ELF-1 (cell line): ENCODE data around the gene TNFAIP3.

Experiments
- DNase-seq: peaks from one replicate; pipeline ENCODE4 v3.0.0-alpha.2; 2016; ENCODE audit warnings: low read depth, low spot score

TNFAIP3 gene

DNA sequence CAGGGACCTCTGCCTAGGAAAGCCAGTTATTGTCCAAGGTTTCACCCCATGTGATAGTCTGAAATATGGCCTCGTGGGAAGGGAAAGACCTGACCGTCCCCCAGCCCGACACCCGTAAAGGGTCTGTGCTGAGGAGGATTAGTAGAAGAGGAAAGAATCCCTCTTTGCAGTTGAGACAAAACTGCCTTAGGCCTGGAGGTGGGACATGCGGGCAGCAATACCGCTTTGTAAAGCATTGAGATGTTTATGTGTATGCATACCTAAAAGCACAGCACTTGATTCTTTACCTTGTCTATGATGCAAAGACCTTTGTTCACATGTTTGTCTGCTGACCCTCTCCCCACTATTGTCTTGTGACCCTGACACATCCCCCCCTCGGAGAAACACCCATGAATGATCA, 22.3 kb upstream of the TNFAIP3 start:
- peak; percentile 28 for DNase-seq

DNA sequence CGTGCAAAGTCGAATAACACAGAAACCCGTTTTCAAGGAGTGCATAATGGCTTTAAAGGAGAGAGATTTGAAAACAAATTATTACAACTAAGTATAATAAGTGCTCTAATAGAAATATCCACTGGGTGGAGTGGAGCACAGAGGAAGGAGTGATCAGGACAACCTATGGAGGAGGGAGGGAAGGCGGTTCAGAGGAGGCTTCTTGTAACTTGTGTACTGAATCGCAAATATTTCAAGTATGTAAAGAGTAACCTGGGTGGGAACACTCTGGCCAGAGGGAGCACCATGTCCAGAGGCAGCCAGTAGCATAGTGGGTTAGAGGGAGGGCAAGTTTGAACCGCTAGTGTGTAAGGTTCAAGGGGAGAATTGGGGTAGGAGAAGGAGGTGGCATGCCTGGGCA, 21.6 kb upstream of the TNFAIP3 start:
- no peak for DNase-seq

DNA sequence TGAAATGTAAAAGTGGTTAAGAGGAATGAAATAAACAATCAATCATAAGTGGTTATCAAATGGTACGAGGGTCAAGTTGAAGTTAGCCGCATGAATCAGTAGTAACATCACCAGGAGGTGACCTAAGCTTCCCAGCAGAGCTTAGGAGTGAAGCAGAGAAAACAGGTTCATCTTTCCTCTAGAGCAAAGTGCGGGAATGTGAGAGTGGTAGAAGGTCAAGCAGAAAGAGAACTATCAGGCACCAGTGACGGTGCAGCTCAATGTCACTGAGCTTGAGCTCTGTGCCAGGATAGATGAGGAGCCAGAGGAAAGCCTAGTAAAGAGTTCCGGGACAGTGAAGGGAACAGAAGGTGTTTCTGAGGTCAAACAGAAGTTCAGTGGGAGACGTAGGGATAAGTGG, 20.8 kb upstream of the TNFAIP3 start:
- no peak for DNase-seq

DNA sequence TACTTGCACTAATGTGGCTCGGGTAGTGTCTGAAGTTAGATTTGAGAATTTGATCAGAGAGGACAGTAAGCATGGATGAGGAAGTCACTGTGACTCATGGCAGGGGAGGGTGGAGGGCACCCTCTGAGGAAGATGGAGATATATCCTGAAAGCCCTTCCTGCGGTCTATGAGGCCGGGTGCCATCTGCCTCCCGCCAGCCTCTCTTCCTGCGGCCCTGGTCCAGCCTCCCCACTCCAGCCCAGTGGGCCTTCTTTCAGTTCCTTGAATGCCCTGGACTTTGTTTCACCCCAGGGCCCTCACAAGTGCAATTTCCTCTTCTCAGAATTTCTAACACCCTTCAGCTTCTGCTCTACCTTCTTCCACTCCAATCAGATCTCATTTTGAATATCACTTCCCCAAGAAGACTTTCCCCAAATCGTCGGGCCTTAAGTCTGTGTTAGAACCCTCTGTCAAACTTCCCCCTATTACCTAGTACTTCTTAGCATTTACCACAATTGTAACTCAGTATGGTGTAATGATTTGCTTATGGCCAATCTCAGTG, 20.2 kb upstream of the TNFAIP3 start:
- DNase-seq, result no peak

DNA sequence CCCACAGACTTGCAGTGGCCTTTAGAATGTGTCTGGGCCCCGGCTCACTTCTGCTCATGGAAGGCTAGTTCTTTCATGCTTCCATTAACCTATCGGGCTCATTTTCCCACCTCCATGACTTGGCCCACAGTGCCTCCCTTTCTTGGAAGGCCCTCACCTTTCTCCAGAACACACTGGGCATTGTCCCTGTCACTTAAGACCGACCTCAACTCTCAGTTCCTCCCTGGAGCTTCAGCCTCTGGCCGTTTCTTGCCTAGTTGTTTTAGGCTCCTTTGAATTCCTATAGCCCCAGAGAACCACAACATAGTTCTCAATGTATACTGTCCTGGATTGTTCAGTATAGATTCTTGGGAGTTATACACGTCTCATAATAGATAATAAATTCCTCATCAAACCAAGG, 19.3 kb upstream of the TNFAIP3 start:
- no peak for DNase-seq

GRCh38 chr6:137848672-137849071, 18.4 kb upstream of the TNFAIP3 start:
- no peak for DNase-seq

- no peak for DNase-seq
Observed at GRCh38 chr6:137849181-137849980, 17.7 kb upstream of the TNFAIP3 start.

DNA sequence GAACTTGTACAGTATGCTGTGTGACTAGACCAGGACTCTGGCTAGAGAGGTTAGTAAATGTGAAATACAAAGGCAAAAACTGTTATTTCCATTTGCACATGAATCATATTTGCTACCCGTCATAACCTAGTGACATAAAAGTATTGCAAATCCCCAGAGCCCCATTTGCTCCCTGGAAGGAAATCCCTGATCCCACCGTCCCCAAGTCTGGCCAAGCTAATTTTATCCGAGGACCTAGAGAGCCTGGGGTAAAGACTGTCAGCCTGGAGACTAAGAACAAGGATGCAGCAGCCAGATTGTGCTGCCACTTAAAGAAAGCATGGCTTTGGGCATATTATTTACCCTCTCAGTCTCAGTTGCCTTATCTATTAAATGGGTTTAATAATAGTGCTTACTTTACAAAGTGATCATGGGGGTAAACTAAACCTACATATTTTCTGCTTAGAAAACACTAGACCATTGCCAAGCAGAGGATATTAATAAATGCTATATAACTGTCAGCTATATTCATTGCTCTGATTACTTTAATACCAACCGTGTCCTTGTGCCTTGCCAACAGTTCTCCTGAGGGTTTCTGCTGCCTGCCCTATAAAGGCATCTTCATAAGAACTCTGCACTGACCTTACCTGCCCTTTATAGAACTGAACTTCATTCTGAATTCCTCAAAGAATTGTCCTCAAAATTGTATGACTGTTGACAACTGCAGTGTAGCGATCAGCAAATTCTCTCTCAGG, 16.9 kb upstream of the TNFAIP3 start:
- no peak for DNase-seq

DNA sequence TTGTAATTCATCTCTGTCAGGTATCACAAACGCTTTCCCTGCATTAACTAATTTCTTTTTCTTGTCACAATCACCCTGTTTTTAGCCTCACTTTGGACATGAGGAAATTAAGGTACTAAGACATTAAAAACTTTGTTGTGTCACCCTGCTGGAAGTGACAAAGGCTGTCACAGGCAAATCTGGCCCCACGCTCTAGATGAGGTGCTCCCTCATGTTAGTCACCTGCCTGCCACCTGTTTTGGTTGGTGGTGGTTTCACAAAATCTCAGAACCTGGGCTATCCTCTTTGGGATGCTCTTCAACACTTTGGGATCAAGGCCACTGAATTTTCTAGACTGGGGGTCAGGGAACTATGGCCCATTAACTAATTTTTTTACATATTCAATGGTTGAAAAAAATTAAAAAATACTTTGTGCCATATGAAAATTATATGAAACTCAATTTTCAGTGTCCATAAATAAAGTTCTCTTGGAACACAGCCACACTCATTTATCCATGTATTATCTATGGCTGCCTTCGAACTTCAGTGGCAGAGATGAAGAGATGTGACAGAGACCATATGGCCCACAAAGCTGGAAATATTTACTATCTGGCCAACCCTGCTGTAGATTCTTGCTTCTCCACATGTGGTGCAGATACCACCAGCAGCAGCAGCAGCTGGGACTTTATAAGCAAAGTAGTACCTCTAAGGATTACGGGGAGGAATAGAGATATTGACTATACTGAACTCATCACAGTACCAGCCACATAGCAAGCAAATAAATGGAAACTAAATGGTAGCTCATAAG, 16.1 kb upstream of the TNFAIP3 start:
- no peak for DNase-seq

GRCh38 chr6:137851669-137852068, 15.4 kb upstream of the TNFAIP3 start:
- DNase-seq, result no peak

GRCh38 chr6:137852346-137852745, 14.7 kb upstream of the TNFAIP3 start:
- no peak for DNase-seq

- DNase-seq, result no peak
Observed at GRCh38 chr6:137852811-137853210, 14.2 kb upstream of the TNFAIP3 start.

DNA sequence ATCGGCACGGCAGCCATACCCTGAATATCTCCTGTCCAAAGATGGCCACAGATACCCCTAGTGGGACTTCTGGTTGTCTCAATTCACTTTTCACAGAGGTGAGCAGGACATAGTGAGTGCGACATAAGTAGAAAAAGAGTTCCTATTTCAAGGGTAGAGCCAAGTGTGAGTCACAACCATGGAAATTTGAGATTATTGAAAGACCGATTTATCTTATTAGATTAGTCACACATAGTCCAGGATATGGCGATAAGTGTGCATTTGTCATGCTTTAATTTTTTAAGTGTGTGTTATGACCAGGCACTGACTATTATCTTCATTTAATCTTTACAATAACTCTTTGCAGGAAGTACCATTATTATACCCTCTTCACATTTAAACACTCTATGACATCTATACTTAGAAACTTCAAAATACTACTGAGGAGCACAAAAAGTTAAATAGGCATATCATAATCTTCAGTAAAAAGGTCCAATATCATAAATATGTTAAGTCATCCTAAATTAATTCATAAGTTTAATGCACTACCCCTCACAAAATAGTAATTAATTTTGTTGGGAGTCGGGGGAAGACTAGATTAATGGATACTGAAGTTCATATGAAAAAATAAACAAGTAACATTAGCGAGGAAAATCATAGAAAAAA, 13.4 kb upstream of the TNFAIP3 start:
- no peak for DNase-seq

- DNase-seq, result no peak
Observed at GRCh38 chr6:137856138-137856898, 10.7 kb upstream of the TNFAIP3 start.

- DNase-seq, result no peak
Observed at GRCh38 chr6:137859025-137859424, 8.0 kb upstream of the TNFAIP3 start.

GRCh38 chr6:137860394-137861005, 6.6 kb upstream of the TNFAIP3 start:
- no peak for DNase-seq

DNA sequence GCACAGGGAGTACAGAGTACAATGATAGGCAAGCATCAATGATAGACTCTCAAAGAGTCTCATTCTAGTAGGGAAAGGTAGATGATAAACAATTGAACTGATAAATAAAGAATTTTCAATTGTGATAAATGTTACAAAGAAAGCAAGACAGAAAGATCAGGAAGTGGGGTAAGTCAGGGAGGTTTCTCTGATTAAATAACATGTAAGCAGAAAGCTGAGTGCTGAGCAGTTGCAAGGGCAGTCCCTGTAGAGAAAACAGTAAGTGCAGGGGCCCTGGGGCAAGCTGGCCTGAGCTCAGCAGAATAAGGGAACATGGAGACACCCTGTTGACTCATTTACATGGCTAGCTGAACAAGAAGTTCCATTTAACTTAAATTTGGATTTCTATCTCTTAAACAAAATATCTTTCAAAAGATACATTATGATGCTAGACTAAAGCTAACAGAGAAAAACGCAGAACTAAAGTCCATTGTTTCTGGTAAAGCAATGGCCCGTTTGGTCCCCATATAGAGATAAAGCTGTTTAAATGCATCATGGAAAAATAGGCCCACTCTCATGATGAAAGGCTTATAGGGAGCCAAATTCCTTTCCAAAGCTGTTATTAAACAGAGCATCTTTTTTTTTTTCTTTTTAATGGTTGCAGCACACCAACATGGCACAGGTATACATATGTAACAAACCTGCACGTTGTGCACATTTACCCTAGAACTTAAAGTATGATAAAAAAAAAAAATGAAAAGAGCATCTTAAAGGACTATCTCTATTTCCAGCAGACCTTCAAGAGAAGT, 5.3 kb upstream of the TNFAIP3 start:
- peak; percentile 36 for DNase-seq

DNA sequence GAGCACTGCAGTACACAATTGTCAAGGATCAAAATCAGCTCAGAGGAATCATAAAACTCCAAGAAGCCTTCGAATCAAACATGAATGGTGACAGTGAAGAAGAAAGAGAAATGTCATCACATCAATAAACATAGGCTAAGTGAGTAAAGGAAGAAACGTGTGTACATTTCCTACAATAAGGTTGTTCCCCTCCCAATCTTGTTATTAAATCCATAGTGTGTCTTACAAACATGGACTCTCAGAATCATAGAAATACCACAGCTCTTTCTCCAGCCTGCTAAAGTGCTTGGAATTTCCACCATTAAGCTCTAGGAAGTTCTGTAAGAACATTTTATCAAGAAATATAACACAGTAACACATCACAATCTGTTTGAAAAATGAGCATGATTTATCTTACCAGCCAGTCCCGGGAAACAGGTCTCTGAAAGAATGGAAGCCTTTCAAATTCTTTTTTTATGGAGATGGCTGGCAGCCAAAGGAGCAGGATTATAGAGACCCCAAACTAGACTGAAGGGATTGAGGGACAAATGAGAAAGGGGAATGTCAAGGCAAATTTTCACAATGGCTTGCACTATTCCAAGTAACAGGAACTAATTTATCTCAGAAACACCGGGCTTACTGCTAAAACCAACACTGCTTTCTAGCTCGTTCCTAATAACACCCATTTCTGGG, 4.5 kb upstream of the TNFAIP3 start:
- DNase-seq, result no peak
